ENCODE measurements around the gene SH3TC2. TPM values are rescaled to one million over a fixed set of nuclear protein-coding genes. Genes with fewer than 3 reads are reported as not detected.

SH3TC2 gene
- 0.92 TPM for total RNA-seq
- long read RNA-seq = 0 reads

- Histone ChIP-seq H3K4me1 (peaks cover 24% of the 10 kb centered on the region), H3K36me3 (no peaks in the 10 kb centered on the region), H3K27ac (peak within 1 kb of the TSS; percentile 65), H3K4me3 (no peak within 1 kb of the TSS), H3K27me3 (ENCODE audit: low read depth) (no peaks in the 10 kb centered on the region), H3K9me3 (no peaks in the 10 kb centered on the region)
- peak; percentile 71 to 74 for ATAC-seq
- no peak for TF ChIP-seq CTCF (IDR thresholded peaks at IDR 0.05)
- intact Hi-C loops (cut with DNase I) = no loop called here
- DNase-seq = no peak
Measured at GRCh38 chr5:149063017-149063687, at the start of gene SH3TC2. Gene SH3TC2 (minus strand): TSS chr5:149063062. CDS start chr5:149063022, 40 bp downstream.

- H3K27me3 ChIP-seq (ENCODE audit: low read depth) = no peaks in the 10 kb centered on the region
- intact Hi-C loops (cut with DNase I) = loop anchor here (5.0 kb wide), 1 partner anchor 378 kb away; no protein-coding TSS in a partner anchor
- no peak for DNase-seq
- no peak for TF ChIP-seq CTCF (IDR thresholded peaks at IDR 0.05)
- H3K9me3 ChIP-seq = no peaks in the 10 kb centered on the region
- H3K4me3 ChIP-seq = no peak overlapping the region
- ATAC-seq = no peak
- H3K27ac ChIP-seq = no peak overlapping the region
- peaks cover 6% of the 10 kb centered on the region for H3K4me1 ChIP-seq
- no peaks in the 10 kb centered on the region for H3K36me3 ChIP-seq
Measured at GRCh38 chr5:149110406-149110805, 47.5 kb upstream of the SH3TC2 start.

- no peak overlapping the region for H3K27ac ChIP-seq
- intact Hi-C loops (cut with DNase I) = no loop called here
- DNase-seq (no peak), ATAC-seq (no peak)
- no peaks in the 10 kb centered on the region for H3K36me3 ChIP-seq
- no peaks in the 10 kb centered on the region for H3K27me3 ChIP-seq (ENCODE audit: low read depth)
- no peaks in the 10 kb centered on the region for H3K9me3 ChIP-seq
- no peaks in the 10 kb centered on the region for H3K4me1 ChIP-seq
- H3K4me3 ChIP-seq = no peak overlapping the region
- TF ChIP-seq CTCF (IDR thresholded peaks at IDR 0.05) = no peak
Measured at GRCh38 chr5:149108651-149109280, 45.9 kb upstream of the SH3TC2 start.

- Histone ChIP-seq H3K27me3 (ENCODE audit: low read depth) (no peaks in the 10 kb centered on the region), H3K36me3 (no peaks in the 10 kb centered on the region), H3K4me3 (no peak overlapping the region), H3K27ac (no peak overlapping the region), H3K4me1 (no peaks in the 10 kb centered on the region), H3K9me3 (peaks cover 17% of the 10 kb centered on the region)
- DNase-seq (no peak), ATAC-seq (no peak)
- no peak for TF ChIP-seq CTCF (IDR thresholded peaks at IDR 0.05)
- intact Hi-C loops (cut with DNase I) = no loop called here
Measured at GRCh38 chr5:149100331-149100730, 37.5 kb upstream of the SH3TC2 start.

GRCh38 chr5:149099920-149100319 lies 37.1 kb upstream of the SH3TC2 start:
- no peaks in the 10 kb centered on the region for H3K36me3 ChIP-seq

More at GRCh38 chr5:149099920-149100319, 37.1 kb upstream of the SH3TC2 start:
- ATAC-seq = no peak
- intact Hi-C loops (cut with DNase I) = no loop called here
- no peak for TF ChIP-seq CTCF (IDR thresholded peaks at IDR 0.05)
- no peak for DNase-seq
- no peaks in the 10 kb centered on the region for H3K27me3 ChIP-seq (ENCODE audit: low read depth)
- peaks cover 17% of the 10 kb centered on the region for H3K9me3 ChIP-seq
- H3K4me1 ChIP-seq = no peaks in the 10 kb centered on the region
- H3K27ac ChIP-seq = no peak overlapping the region
- H3K4me3 ChIP-seq = no peak overlapping the region
